Measurements from ENCODE around the gene ID4. TPM values are rescaled to one million over a fixed set of nuclear protein-coding genes. Genes with fewer than 3 reads are reported as not detected.

The ID4 gene, protein sequence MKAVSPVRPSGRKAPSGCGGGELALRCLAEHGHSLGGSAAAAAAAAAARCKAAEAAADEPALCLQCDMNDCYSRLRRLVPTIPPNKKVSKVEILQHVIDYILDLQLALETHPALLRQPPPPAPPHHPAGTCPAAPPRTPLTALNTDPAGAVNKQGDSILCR
- polyA plus RNA-seq (2012; ENCODE audit: insufficient read depth, insufficient read length): not detected

DNA sequence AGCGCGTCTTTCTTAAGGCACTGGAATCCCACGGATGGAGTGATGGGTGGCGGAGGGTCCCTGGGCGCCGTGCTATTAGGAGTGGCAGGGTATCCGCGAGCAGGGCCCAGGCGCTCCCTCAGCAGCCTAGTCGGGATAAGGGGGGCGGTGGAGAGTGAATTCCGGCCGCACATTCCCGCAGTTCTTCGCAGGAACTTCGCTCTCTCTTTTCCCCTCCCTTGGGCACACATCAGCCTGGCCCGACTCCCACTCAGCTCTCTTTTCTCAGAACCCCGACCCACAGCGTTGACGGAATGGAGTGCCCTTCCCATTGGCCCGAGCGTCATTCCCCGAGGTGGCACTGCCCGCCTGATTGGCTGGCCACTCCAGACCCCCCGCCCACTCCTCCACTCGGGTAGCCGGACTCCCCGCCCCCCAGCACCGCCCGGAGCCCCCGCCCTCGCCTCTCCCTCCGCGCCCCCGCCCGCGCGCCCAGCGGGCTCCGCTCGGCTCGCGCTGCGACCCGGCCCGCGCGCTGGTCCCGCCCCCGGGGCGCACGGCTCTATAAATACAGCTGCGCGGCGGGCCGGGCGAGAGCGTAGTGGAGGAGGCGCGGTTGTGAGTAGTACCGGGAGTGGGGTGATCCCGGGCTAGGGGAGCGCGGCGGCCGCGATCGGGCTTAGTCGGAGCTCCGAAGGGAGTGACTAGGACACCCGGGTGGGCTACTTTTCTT, at the start of gene ID4:
TSS of gene ID4 (plus strand) at position 572 of the 712 bp plus-strand sequence. CDS start 385 bp downstream, outside the sequence.
- no peak within 1 kb of the TSS for H3K4me3 ChIP-seq (ENCODE audit: low read length)
- no peak for DNase-seq (ENCODE audit: low read depth, low spot score)

DNA sequence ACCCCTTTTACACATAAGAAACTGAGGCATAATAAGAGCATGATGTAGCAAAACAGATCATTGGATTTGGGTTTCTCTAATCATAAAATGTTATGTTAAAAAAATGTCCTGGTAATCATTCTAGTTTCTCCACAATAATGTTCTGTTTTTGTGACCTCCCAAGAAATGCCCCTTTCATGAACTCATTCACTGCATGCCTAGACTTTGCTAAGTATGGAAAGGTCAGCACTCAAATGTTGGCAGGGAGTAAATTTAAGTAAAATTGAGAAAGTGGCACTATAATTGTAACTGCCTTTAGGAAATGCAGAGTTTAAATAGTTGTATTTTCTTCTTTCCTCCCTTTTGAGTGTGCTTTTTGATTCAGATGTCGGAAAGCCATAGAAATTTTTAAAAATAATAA, 48.5 kb upstream of the ID4 start:
- no peak for DNase-seq (ENCODE audit: low read depth, low spot score)
- no peak overlapping the region for H3K4me3 ChIP-seq (ENCODE audit: low read length)

DNA sequence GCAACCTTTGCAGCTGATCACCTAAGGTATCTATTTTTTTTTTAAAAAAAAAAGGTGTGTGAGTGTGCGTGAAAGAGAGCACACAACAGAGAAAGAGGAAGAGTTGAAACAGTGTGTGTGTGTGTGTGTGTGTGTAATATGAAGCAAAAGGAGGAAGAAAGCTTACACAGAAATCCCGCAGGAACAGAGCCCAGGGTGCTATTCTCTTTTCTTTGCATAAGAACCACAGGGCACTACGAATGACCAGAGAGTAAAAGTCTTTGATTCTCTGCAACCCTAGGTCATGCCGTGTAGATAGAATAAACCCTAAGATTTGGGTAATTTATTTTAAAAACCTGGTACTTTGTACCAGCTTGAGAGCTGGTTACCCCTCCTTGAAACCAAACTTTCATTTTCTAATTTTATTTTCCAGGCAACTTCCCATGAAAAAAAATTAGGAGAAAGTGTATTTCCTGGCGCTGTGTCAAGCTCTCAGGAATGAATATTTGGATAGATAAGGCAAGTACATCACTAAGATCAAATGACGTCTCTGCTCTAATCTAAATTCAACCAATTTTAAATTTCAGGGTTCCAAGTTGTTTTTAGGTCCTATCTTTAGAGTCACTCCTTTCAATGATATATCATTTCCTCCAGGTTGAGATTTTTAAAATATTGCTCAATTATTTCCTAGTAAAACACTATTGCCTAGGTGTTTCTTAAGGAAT, 47.9 kb upstream of the ID4 start:
- no peak for DNase-seq (ENCODE audit: low read depth, low spot score)
- H3K4me3 ChIP-seq (ENCODE audit: low read length): no peak overlapping the region

DNA sequence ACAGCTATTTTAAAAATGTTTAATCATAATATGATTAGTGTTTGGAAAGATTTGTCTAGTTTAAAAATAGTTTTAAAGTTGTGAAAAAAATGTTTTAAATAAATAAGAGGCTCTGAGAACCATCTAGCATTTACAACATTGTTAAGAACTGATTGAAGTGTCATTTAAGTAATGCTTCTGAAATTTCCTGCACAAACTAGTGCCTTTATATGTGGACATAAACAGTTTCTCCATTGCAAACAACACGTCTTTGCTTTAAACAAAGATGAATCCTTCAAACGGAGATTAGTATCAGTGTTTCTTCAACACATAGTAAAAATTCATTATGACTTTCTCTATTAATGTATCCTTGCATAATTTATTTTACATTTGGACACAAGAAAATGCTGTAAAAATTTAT, 45.9 kb upstream of the ID4 start:
- no peak overlapping the region for H3K4me3 ChIP-seq (ENCODE audit: low read length)
- no peak for DNase-seq (ENCODE audit: low read depth, low spot score)

DNA sequence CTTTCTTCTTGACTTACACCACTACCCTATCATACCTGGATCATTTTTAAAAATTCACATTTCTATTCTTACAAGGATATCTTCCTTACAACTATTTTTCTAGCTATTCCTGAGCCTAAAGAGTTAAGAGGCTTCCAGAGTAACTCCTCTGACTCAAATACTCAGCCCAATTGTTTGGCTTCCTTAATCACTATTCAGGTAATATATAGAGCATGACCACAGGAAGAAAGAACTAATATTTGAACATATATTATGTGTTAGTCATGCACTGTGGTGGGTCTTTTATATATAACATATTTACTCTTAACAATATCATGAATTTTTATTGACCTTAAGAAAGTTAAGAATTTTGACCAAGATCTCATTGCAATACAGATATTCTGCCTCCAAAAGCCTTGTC, 42.0 kb upstream of the ID4 start:
- H3K4me3 ChIP-seq (ENCODE audit: low read length): no peak overlapping the region
- DNase-seq (ENCODE audit: low read depth, low spot score): no peak

DNA sequence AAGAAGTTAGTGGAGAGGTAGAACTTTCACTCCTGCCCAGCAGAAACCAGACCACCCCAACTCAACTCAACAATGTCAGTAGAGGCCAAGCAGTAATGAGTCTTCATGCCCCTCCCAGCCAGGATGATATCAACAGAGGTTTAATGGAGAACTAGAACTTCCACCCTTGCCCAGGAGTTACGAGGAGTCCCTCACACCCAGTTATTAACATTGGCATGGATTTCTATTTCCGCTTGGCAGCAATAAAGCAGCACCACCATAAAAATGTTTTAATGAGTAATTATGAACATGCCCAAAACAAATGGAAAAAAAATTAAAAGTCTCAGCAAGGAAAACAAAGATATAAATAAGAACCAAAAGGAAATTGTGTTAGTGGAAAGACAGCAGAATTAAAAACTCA, 40.7 kb upstream of the ID4 start:
- no peak for DNase-seq (ENCODE audit: low read depth, low spot score)
- no peak overlapping the region for H3K4me3 ChIP-seq (ENCODE audit: low read length)

DNA sequence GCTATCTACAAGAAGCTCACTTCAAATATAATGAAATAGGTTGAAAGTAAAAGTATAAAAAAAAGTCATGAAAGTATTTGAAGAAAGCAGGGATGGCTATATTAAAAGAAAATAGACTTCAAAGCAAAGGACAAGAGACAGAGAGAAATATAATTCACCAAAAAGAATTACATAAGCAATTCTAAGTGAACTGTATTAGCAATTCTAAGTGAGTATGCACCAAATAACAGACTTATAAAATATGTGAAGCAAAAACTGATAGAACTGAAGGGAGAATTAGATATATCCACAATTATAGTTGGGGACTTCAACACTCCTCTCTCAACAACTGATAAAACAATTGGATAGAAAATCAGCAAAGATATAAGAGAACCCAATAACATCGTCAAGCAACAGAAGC, 38.8 kb upstream of the ID4 start:
- H3K4me3 ChIP-seq (ENCODE audit: low read length): no peak overlapping the region
- DNase-seq (ENCODE audit: low read depth, low spot score): no peak

DNA sequence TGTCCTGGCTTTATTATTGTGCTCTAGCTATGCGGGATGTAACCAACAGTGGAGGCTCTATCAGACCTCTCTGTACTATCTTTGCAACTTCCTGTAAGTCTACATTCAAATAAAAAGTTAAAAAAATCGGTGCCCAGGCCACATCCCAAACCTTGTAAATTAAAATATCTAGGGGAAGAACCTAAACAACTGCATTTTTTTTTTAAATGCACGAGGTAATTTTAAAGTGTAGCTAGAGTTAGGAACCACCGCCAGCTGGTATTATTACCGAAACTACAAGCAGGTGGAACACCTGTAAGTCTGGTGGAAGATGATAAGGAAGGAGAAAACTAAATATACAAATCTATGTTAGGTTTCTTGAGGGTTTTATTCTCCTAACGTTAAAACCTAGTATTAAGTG, 34.5 kb upstream of the ID4 start:
- H3K4me3 ChIP-seq (ENCODE audit: low read length): no peak overlapping the region
- DNase-seq (ENCODE audit: low read depth, low spot score): no peak

DNA sequence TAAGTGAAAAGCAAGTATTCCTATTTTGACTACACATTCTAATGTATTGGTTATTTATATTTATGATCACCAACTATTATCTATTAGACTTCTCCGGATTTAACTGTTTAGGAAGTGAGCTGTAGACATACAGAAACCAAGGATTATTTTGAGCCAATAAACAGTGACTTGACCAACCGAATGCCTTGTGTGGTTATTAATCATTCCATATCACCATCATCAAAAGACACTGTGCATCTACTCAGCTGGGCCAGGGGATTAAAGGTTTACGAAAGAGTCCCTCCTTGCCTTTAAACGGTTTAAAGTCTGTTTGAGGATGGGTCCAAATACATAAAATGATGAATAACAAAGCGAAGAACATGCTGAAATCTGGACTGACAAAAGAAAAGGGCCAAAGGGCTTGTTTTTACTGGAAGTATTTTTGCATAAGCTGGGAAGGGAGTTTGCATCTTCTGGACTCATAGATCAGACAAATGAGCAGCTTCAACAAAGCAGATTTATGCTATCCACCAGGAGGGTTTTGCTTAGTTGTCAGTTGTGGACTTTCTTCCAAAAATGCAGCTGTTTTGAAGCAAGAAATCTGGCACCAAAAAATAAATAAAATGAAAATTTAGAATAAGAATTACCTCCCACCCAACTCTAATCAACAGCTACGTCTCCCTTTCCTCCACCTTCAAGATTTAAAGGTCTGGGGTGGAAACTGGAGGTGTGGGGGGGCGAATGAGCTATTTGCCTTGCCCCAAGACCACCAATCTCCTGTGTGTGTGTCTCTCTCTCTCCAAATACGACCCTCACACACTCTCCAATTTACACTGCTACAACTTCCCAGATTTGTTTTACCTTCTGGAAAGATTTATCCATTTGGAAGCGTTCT, 33.6 kb upstream of the ID4 start:
- no peak overlapping the region for H3K4me3 ChIP-seq (ENCODE audit: low read length)

DNA sequence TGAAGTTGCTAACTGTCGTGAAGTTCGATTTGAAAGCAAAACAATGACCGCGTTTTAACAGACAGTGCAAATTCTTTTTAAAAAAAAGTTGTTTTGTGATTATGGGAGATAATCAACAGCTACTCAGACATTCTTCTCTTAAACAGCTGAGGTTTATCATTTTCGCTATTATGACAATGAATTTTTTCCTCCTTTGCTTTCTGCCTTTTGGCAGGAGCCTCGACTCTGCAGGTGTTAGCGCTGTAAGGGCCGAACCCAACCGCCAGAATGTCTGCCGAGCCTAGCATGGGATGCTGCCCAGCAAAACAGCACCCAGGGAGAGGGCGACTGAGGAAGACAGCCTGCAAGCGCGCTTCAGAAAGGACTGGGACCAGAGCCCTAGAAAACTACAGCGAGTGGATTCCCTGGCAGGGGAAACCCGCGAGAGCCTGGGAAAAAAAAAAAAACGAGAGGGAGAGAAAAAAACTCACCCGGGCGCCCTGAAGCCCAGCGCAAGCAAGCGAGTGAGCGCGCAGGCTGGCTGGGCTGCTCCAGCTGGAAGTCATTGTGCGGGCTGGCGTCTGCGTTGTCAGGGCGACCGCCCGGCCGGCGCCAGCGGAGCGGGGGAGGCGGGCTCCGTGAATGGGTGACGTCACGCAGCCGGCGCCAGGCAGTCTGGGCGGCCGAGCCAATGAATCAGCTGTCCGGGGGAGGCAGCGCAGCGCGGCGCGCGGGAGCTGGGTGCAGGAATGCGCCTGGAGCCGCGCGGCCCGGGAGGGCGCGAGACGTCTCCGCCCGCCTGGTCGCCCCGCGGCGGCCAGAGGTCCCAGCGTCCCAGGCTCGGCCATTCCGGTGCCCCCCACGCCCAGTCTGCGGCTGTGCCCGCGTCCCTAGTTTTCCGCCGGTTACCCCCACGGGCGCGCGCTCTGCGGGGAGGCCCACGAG, 32.7 kb upstream of the ID4 start:
- peak; percentile 78 for DNase-seq (ENCODE audit: low read depth, low spot score)
- H3K4me3 ChIP-seq (ENCODE audit: low read length): peak overlapping the region; percentile 45

More for the DNA sequence above, 33.6 kb upstream of the ID4 start:
- no peak for DNase-seq (ENCODE audit: low read depth, low spot score)

DNA sequence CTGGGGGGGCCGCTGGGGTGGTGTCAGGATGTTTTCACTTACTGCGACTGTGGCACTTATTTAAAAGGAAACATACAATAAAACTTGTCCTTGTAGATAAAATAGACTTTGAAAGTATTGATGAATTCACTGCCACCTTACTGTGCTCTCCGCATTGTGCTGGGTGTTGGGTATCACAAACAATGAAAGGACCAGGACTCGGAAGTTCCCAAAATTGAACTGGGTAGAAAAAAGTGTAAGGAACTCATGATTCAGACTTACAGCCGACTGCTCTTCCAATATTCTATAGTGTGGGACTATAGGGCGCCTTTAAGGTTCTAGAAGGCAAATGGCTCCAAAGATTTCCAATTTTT, 32.1 kb upstream of the ID4 start:
- no peak for DNase-seq (ENCODE audit: low read depth, low spot score)
- H3K4me3 ChIP-seq (ENCODE audit: low read length): peak overlapping the region; percentile 45

DNA sequence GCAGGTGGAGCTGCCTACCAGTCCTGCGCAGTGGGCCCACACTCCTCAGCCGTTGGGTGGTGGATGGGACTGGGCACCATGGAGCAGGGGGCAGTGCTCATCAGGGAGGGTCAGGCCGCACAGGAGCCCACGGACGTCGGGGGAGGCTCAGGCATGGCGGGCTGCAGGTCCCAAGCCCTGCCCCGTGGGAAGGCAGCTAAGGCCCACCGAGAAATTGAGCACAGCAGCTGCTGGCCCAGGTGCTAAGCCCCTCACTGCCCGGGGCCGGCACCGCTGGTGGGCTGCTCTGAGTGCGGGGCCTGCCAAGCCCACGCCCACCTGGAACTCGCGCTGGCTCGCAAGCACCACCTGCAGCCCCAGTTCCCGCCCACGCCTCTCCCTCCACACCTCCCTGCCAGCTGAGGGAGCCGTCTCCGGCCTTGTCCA, 30.2 kb upstream of the ID4 start:
- no peak overlapping the region for H3K4me3 ChIP-seq (ENCODE audit: low read length)
- no peak for DNase-seq (ENCODE audit: low read depth, low spot score)

DNA sequence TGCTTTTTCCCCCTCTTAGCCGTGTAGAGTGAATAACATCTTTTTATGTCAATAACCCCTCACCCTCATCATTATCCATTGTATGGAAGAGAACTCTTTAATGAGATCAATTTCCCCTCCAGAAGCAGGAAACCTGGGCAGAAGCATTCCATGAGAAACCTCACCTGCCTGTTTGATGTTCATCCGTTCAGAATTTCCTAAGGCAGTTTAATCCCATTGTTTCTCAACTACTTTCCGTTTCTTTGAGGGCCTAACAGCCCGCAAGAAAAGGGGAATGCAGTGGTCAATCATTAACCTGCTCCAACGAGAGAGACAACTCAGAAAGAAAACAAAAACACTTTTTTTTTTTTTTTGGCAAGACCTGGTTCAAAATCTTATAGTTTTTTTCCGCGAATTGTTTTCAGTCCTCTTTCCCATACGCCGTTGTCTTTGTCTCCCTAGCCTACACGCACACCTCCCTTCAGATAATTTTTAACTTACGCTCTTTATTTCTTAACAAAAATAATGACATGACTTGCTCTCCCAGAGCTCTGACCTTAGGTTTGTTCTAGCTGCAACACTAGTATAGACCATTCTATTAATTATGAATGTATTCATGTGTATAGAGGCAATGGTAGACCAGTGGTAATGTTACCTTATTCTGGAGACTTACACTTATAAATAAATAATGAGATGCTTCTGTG, 25.6 kb upstream of the ID4 start:
- H3K4me3 ChIP-seq (ENCODE audit: low read length): no peak overlapping the region
- DNase-seq (ENCODE audit: low read depth, low spot score): no peak

DNA sequence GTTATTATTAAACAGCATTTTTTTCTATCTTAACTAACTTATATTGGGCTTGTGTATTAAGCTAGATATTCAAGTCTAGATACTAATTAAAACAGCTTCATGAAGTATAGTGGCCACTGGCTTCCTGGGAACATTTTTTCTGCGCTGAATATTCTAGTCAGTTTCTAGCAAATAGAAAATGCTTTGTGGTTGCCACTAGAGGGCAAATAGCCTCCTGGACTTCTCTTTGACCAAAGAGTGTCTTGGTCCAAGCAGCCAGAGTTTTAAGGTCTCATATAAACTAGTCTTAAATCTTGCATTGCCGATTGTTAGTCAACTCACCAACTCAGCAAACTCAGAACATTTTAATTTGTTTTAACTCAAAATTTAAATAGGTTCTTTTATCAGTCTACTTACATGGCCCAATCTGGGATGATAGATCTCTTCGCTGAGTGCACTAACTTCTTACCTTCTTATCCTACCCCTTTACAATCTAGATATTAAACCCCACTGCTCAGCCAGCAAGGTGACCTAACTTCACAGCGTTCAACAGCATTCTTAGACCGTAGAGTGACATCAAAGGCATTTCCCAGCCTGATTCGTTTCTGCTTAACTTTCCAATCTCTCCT, 24.6 kb upstream of the ID4 start:
- H3K4me3 ChIP-seq (ENCODE audit: low read length): no peak overlapping the region
- DNase-seq (ENCODE audit: low read depth, low spot score): no peak

DNA sequence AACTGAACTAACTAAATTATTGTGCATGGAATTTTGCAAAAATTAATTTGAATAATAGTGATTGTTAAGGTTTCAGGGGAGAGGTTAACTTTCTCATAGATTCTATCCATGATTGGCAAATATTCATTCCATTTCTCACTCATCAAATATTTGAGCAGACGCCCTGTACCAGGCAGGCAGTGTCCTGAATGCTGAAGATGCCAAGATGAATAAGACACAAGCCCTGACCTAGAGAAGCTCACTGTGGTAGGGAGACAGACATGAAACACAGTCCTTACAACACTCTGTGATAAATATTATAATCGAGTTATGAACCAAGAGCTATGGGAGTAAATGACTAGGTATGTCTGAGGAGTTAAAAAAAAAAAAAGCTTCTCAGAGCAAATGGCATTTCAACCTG, 18.4 kb upstream of the ID4 start:
- no peak overlapping the region for H3K4me3 ChIP-seq (ENCODE audit: low read length)
- DNase-seq (ENCODE audit: low read depth, low spot score): no peak

DNA sequence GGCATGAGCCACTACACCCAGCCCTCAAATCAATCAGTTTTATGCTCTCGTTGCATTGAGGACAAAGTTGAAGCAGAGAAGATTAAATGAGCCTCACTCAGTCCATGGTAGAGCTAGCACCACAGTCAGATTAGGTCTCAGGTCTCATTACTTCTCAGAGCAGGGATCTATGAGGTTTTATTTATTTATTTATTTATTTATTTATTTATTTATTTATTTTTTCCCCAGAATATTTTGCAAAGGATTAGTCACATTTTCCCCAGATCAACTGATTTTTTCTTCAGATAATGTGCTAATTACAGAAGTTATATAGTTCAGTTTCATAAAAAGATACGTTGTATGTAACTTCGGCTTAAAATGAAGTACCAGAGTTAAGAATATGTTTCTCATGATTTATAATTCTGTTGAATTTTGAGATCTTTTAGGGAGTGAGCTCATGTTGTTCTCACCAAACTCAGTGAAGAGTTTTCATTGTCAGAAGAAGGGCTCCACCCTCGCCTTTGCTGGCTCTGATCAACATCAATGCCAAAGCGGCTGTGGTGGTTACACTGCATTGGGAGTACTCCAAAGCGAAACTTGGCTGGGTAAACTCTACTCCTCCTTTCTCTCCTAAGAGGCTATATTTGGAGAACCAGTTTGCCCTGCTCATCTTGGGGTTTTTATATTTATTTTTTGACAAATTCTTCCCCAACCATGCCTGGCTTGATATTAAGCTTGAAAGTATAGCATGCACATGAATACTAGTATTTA, 12.9 kb upstream of the ID4 start:
- no peak for DNase-seq (ENCODE audit: low read depth, low spot score)
- H3K4me3 ChIP-seq (ENCODE audit: low read length): no peak overlapping the region

DNA sequence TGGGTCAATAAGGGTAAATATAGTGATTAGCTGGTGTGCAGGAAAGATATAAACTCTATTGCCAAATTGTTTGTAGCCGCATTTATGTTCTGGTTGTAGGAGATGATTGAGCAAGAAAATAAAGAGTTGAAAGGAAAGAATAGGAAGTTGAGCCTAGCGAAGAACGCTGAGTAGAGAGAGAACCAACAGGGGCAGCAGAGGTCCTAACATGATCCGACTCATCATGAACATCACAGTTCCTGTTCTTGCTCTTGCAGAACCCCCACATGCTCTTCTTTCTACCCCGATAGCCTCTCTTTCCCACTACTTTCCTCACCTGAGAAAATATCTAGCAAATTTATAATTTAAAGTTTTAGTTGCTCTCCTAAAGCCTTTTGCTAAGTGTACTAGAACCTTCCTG, 9.9 kb upstream of the ID4 start:
- no peak for DNase-seq (ENCODE audit: low read depth, low spot score)

More for the DNA sequence above, 9.9 kb upstream of the ID4 start:
- no peak overlapping the region for H3K4me3 ChIP-seq (ENCODE audit: low read length)

Measured in Jurkat, Clone E6-1 (cell line).